Glutamatergic neuron (in vitro differentiated cells): ENCODE measurements around the gene DPP4. TPM values are rescaled to one million over a fixed set of nuclear protein-coding genes. Genes with fewer than 3 reads are reported as not detected.

Source experiments
- DNase-seq: peaks from one replicate; pipeline ENCODE4 v3.0.0; 2022
- H3K27ac Mint-ChIP-seq: one replicate; pipeline ENCODE4 v1.8.0; 2020; ENCODE audit warnings: mild to moderate bottlenecking, mixed read lengths, inconsistent platforms; ENCODE audit not compliant: unreplicated experiment
- H3K27me3 Mint-ChIP-seq: one replicate; pipeline ENCODE4 v1.8.0; 2020; ENCODE audit warnings: mild to moderate bottlenecking, moderate library complexity, mixed read lengths, inconsistent platforms; ENCODE audit not compliant: unreplicated experiment
- H3K36me3 Mint-ChIP-seq: one replicate; pipeline ENCODE4 v1.8.0; 2020; ENCODE audit warnings: mild to moderate bottlenecking, mixed read lengths, inconsistent platforms; ENCODE audit not compliant: unreplicated experiment
- H3K4me1 Mint-ChIP-seq: one replicate; pipeline ENCODE4 v1.8.0; 2020; ENCODE audit warnings: mild to moderate bottlenecking, low read depth, mixed read lengths, inconsistent platforms; ENCODE audit not compliant: unreplicated experiment
- H3K4me3 Mint-ChIP-seq: one replicate; pipeline ENCODE4 v1.8.0; 2020; ENCODE audit warnings: mild to moderate bottlenecking, mixed read lengths, inconsistent platforms; ENCODE audit not compliant: unreplicated experiment
- H3K9me3 Mint-ChIP-seq: one replicate; pipeline ENCODE4 v1.8.0; 2020; ENCODE audit warnings: mild to moderate bottlenecking, moderate library complexity, mixed read lengths, inconsistent platforms; ENCODE audit not compliant: unreplicated experiment
- total RNA-seq: library from RNA; stranded (reverse); fragmentation: NEBNext Ultra II Directional; extraction: Animal tissue kit (Norgen Biotek cat#: 25700); gene quantifications from one replicate; pipeline ENCODE4 v1.2.1, GENCODE V29; 2021; ENCODE audit not compliant: unreplicated experiment
- TF ChIP-seq, protein P1 (sequence below): fragments of 200-600 bp; sonication (generic); IDR thresholded peaks from one replicate; pipeline ENCODE4 v1.5.0; 2021; ENCODE audit not compliant: partially characterized antibody, unreplicated experiment

Gene DPP4
- total RNA-seq, 1 donor from 2014 or later: 0.20 TPM

GRCh38 chr2:162106746-162107145, 32.7 kb upstream of the DPP4 start:
- no peaks in the 10 kb centered on the region for H3K9me3 Mint-ChIP-seq
- H3K27me3 Mint-ChIP-seq: no peaks in the 10 kb centered on the region
- no peaks in the 10 kb centered on the region for H3K36me3 Mint-ChIP-seq
- no peak overlapping the region for H3K27ac Mint-ChIP-seq
- DNase-seq: no peak
- no peak overlapping the region for H3K4me3 Mint-ChIP-seq
- no peaks in the 10 kb centered on the region for H3K4me1 Mint-ChIP-seq
- TF ChIP-seq, protein P1, sequence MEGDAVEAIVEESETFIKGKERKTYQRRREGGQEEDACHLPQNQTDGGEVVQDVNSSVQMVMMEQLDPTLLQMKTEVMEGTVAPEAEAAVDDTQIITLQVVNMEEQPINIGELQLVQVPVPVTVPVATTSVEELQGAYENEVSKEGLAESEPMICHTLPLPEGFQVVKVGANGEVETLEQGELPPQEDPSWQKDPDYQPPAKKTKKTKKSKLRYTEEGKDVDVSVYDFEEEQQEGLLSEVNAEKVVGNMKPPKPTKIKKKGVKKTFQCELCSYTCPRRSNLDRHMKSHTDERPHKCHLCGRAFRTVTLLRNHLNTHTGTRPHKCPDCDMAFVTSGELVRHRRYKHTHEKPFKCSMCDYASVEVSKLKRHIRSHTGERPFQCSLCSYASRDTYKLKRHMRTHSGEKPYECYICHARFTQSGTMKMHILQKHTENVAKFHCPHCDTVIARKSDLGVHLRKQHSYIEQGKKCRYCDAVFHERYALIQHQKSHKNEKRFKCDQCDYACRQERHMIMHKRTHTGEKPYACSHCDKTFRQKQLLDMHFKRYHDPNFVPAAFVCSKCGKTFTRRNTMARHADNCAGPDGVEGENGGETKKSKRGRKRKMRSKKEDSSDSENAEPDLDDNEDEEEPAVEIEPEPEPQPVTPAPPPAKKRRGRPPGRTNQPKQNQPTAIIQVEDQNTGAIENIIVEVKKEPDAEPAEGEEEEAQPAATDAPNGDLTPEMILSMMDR: no peak

- Mint-ChIP-seq H3K27me3 (no peaks in the 10 kb centered on the region), H3K27ac (no peak overlapping the region), H3K4me3 (no peak overlapping the region), H3K36me3 (no peaks in the 10 kb centered on the region), H3K4me1 (no peaks in the 10 kb centered on the region), H3K9me3 (no peaks in the 10 kb centered on the region)
- TF ChIP-seq, protein P1: no peak
- no peak for DNase-seq
Measured at GRCh38 chr2:162106146-162106551, 32.1 kb upstream of the DPP4 start.

- TF ChIP-seq, protein P1: no peak
- no peaks in the 10 kb centered on the region for H3K9me3 Mint-ChIP-seq
- H3K27me3 Mint-ChIP-seq: no peaks in the 10 kb centered on the region
- no peaks in the 10 kb centered on the region for H3K4me1 Mint-ChIP-seq
- no peak for DNase-seq
- no peaks in the 10 kb centered on the region for H3K36me3 Mint-ChIP-seq
- H3K4me3 Mint-ChIP-seq: no peak overlapping the region
- H3K27ac Mint-ChIP-seq: no peak overlapping the region
Measured at GRCh38 chr2:162103443-162104009, 29.5 kb upstream of the DPP4 start.

DNA sequence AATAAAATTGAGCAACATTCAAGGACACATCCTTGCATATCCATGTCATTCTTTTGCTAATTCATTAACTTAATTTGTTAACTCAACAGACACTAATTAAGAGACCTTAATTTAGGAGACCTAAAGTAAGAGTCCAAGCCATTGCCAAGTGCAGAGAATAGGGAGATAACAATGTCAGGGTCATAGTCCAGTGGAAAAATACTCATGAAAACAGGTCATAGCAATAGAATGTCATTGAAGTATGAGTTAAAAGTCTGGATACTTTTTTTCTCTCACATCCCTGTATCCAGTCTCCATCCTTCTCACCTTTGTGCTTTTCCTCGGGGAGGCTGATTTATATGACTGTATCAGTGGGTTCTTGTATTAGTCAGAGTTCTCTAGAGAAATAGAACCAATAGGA, 26.6 kb upstream of the DPP4 start:
- H3K27me3 Mint-ChIP-seq: no peaks in the 10 kb centered on the region
- H3K4me3 Mint-ChIP-seq: no peak overlapping the region
- no peaks in the 10 kb centered on the region for H3K4me1 Mint-ChIP-seq
- no peak overlapping the region for H3K27ac Mint-ChIP-seq
- no peak for DNase-seq
- no peaks in the 10 kb centered on the region for H3K36me3 Mint-ChIP-seq
- no peaks in the 10 kb centered on the region for H3K9me3 Mint-ChIP-seq
- TF ChIP-seq, protein P1: no peak

GRCh38 chr2:162099836-162100235, 25.8 kb upstream of the DPP4 start:
- H3K4me3 Mint-ChIP-seq: no peak overlapping the region
- no peak overlapping the region for H3K27ac Mint-ChIP-seq
- no peaks in the 10 kb centered on the region for H3K9me3 Mint-ChIP-seq
- H3K27me3 Mint-ChIP-seq: no peaks in the 10 kb centered on the region
- TF ChIP-seq, protein P1: no peak
- H3K4me1 Mint-ChIP-seq: no peaks in the 10 kb centered on the region
- DNase-seq: no peak
- no peaks in the 10 kb centered on the region for H3K36me3 Mint-ChIP-seq
